GM12873 (cell line): Measurements from ENCODE around the gene TNN.

Source experiments
- TF ChIP-seq, protein P1 (sequence below): IDR thresholded peaks from 2 replicates; pipeline ENCODE4 v1.5.1; 2012; ENCODE audit warnings: low read depth, mild to moderate bottlenecking, moderate library complexity, low read length, control low read depth; ENCODE audit not compliant: insufficient read depth; ENCODE audit errors: missing control alignments

Gene TNN

GRCh38 chr1:175145899-175146528, 78.4 kb downstream of the TNN start:
- TF ChIP-seq, protein P1, sequence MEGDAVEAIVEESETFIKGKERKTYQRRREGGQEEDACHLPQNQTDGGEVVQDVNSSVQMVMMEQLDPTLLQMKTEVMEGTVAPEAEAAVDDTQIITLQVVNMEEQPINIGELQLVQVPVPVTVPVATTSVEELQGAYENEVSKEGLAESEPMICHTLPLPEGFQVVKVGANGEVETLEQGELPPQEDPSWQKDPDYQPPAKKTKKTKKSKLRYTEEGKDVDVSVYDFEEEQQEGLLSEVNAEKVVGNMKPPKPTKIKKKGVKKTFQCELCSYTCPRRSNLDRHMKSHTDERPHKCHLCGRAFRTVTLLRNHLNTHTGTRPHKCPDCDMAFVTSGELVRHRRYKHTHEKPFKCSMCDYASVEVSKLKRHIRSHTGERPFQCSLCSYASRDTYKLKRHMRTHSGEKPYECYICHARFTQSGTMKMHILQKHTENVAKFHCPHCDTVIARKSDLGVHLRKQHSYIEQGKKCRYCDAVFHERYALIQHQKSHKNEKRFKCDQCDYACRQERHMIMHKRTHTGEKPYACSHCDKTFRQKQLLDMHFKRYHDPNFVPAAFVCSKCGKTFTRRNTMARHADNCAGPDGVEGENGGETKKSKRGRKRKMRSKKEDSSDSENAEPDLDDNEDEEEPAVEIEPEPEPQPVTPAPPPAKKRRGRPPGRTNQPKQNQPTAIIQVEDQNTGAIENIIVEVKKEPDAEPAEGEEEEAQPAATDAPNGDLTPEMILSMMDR, result no peak

DNA sequence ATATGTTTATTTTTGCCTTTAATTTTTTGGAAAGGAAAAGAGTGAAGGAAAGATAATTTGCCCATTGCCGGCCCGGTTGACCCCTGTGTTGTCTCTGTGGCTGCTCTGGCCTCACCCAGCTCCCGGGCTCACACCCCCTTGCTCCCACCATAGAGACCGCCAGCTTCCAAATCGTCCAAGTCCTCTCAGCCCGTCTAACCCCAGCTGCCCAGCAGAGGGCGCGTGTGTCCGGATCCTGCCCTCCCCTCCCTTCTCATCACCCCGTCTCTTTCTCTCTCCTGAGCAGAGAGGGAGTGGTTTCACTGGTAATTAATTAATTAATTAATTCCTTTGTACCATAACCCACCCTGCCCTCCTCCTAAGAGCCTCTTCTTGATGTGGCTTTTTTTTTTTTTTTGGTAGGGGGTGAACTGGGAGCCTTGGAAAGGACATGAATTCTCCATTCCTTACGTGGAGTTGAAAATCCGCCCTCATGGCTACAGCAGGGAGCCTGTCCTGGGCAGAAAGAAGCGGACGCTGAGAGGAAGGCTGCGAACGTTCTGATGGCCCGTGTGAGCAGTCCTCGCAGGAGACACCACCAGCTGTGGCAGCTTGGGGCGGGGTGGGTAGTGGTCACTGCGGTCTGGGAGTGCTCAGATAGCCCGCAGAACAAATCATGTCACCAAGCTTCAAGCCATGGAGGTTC, 79.0 kb downstream of the TNN start:
- TF ChIP-seq, protein P1, result peak; percentile 94

- TF ChIP-seq, protein P1, result no peak
Measured at GRCh38 chr1:175147569-175147968, 79.9 kb downstream of the TNN start.

- TF ChIP-seq, protein P1, result no peak
Measured at GRCh38 chr1:175148068-175148467, 80.4 kb downstream of the TNN start.

- TF ChIP-seq, protein P1, result no peak
Measured at GRCh38 chr1:175150596-175151319, 83.1 kb downstream of the TNN start.

- TF ChIP-seq, protein P1, result peak; percentile 92
Measured at GRCh38 chr1:175152006-175152652, 84.5 kb downstream of the TNN start.

- TF ChIP-seq, protein P1, result peak; percentile 90
Measured at GRCh38 chr1:175154629-175155472, 87.2 kb downstream of the TNN start.
